HL-60 (cell line): ENCODE data around the gene MAN1C1.

Experiments used
- DNase-seq, 2 experiments: peaks; one replicate each; pipeline ENCODE4 v3.0.0-alpha.2; 2010 to 2020; ENCODE audit warnings: low read depth in 1 of 2, low spot score in 1 of 2
- H3K27ac ChIP-seq: fragments of 250-450 bp; sonication (Bioruptor Pico); replicated peaks from 2 replicates; pipeline ENCODE4 v1.5.1; 2020; ENCODE audit warnings: mild to moderate bottlenecking, moderate library complexity
- H3K27me3 ChIP-seq: fragments of 250-450 bp; sonication (Bioruptor Pico); 2 replicates; pipeline ENCODE4 v1.5.1; 2021; ENCODE audit warnings: mild to moderate bottlenecking, moderate library complexity; ENCODE audit not compliant: insufficient read depth, poor library complexity, severe bottlenecking
- H3K4me3 ChIP-seq: replicated peaks from 2 replicates; pipeline ENCODE4 v1.5.1; 2011; ENCODE audit warnings: mild to moderate bottlenecking, control low read depth, low read length; ENCODE audit not compliant: insufficient read depth
- CTCF ChIP-seq: IDR thresholded peaks from one replicate; pipeline ENCODE4 v1.5.1; 2011; ENCODE audit warnings: low read length, control low read depth, inconsistent platforms; ENCODE audit not compliant: insufficient read depth
- GABPA ChIP-seq: IDR thresholded peaks from 2 replicates; pipeline ENCODE4 v1.6.1; 2012; ENCODE audit warnings: low read depth
- POLR2AphosphoS5 ChIP-seq: IDR thresholded peaks from 2 replicates; pipeline ENCODE4 v1.6.1; 2012; ENCODE audit warnings: low read depth
- REST ChIP-seq: IDR thresholded peaks from 2 replicates; pipeline ENCODE4 v1.6.1; 2012; ENCODE audit warnings: low read depth; ENCODE audit not compliant: insufficient replicate concordance
- SPI1 ChIP-seq: IDR thresholded peaks from 2 replicates; pipeline ENCODE4 v1.6.1; 2012; ENCODE audit warnings: low read depth, mild to moderate bottlenecking, borderline replicate concordance

The MAN1C1 gene

DNA sequence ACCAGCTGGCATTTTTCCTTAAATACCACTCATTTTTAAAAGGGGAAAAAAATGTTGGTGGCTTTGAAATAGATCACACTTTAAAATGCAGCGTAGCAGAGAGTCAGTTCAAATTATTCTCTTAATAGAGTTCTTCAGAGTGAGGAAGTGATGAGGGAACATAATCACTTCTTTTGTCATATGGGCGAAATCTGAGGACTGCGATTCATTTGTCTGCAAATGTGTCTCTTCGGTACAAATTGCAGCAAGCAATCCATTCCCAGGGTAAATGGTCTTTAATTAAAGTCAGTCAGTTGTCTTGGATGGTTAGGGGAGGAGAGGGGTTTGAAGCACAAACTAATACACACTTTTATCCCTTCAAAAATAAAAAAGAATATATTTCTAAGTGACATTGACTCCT is 97.4 kb downstream of the MAN1C1 start:
- TF ChIP-seq SPI1 (no peak), REST (no peak), POLR2AphosphoS5 (no peak), GABPA (no peak), CTCF (no peak)
- Histone ChIP-seq H3K27me3 (no peaks in the 10 kb centered on the region), H3K4me3 (no peak overlapping the region), H3K27ac (no peak overlapping the region)
- no peak for DNase-seq

GRCh38 chr1:25714372-25714931 is 97.9 kb downstream of the MAN1C1 start:
- no peak for DNase-seq
- Histone ChIP-seq H3K27ac (no peak overlapping the region), H3K4me3 (no peak overlapping the region), H3K27me3 (no peaks in the 10 kb centered on the region)
- TF ChIP-seq GABPA (no peak), POLR2AphosphoS5 (no peak), SPI1 (no peak), REST (no peak), CTCF (no peak)

DNA sequence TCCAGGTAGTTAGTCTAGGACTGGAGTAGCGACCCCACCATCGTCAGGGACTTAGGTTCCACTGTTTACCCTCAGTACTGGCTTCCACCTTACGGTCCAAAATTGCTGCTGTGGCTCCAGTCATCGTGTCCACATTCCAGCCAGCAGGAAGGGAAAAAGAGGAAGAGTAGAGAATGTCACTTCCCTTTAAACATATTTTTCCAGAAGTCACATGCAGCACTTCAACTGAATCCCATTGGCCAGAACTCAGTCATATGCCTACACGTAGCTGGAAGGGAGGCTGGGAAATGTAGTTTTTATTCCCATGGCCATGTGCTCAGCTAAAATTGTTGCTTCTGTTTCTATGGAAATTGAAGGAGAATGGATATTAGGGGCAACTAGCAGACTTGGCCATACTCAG is 99.3 kb downstream of the MAN1C1 start:
- no peak overlapping the region for H3K27ac ChIP-seq
- H3K27me3 ChIP-seq, result no peaks in the 10 kb centered on the region
- no peak overlapping the region for H3K4me3 ChIP-seq
- TF ChIP-seq POLR2AphosphoS5, result no peak
- TF ChIP-seq SPI1, result peak; percentile 86
- peak in 1 of 2 experiments; percentile 18 for DNase-seq

DNA sequence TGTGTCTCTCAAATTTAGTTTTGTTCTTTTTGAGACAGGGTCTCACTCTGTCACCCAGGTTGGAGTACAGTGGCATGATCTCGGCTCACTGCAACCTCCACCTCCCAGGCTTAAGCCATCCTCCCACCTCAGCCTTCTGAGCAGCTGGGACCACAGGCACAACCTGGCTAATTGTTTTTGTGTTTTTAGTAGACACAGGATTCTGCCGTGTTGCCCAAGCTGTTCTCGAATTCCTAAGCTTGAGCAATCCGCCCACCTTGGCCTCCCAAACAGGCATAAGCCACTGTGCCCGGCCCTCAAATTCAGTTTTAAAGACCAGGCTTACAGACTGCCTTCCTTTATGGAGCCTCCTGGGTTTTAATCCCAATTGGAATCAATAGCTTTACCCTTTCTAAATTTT is 99.7 kb downstream of the MAN1C1 start:
- no peak for DNase-seq
- H3K4me3 ChIP-seq, result no peak overlapping the region
- TF ChIP-seq CTCF, result no peak
- TF ChIP-seq GABPA, result no peak
- no peaks in the 10 kb centered on the region for H3K27me3 ChIP-seq
- H3K27ac ChIP-seq, result no peak overlapping the region
